Measurements from ENCODE around the gene RIMS4.
"Not testable (repeated sequence)": the region's sequence is repeated elsewhere in the genome, so short reads cannot be mapped to it uniquely, and the experiment has no call there.

DNA sequence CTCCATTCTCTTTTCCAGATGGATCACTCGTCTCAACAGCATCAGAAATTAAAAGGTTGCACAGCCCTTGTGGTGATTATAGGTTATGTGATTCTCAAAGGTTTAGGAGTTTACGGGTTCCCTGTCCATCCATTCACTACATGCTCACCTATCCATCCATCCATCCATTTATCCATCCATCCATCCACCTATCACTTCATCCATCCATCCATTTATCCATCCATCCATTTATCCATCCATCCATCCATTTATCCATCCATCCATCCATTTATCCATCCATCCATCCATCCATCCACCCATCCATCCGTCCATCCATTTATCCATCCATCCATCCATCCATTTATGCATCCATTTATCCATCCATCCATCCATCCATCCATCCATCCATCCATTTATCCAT lies 46.5 kb downstream of the RIMS4 start:
- not testable (repeated sequence) for TF ChIP-seq ARNT (IDR thresholded peaks at IDR 0.05); FOXK2 (IDR thresholded peaks at IDR 0.05); TARDBP (IDR thresholded peaks at IDR 0.05); BHLHE40 (IDR thresholded peaks at IDR 0.05; ENCODE audit: borderline replicate concordance); FOXM1 (IDR thresholded peaks at IDR 0.05; ENCODE audit: borderline replicate concordance); SP1 (IDR thresholded peaks at IDR 0.05); SUZ12 (IDR thresholded peaks at IDR 0.05); CTBP1 (IDR thresholded peaks at IDR 0.05; ENCODE audit: borderline replicate concordance); ELF4 (IDR thresholded peaks at IDR 0.05)
- TF ChIP-seq, protein P1, sequence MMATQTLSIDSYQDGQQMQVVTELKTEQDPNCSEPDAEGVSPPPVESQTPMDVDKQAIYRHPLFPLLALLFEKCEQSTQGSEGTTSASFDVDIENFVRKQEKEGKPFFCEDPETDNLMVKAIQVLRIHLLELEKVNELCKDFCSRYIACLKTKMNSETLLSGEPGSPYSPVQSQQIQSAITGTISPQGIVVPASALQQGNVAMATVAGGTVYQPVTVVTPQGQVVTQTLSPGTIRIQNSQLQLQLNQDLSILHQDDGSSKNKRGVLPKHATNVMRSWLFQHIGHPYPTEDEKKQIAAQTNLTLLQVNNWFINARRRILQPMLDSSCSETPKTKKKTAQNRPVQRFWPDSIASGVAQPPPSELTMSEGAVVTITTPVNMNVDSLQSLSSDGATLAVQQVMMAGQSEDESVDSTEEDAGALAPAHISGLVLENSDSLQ (IDR thresholded peaks at IDR 0.05) = not testable (repeated sequence)
